ENCODE data around the gene PSMG1.
"Not testable (repeated sequence)": the region's sequence is repeated elsewhere in the genome, so short reads cannot be mapped to it uniquely, and the experiment has no call there.

Gene PSMG1

DNA sequence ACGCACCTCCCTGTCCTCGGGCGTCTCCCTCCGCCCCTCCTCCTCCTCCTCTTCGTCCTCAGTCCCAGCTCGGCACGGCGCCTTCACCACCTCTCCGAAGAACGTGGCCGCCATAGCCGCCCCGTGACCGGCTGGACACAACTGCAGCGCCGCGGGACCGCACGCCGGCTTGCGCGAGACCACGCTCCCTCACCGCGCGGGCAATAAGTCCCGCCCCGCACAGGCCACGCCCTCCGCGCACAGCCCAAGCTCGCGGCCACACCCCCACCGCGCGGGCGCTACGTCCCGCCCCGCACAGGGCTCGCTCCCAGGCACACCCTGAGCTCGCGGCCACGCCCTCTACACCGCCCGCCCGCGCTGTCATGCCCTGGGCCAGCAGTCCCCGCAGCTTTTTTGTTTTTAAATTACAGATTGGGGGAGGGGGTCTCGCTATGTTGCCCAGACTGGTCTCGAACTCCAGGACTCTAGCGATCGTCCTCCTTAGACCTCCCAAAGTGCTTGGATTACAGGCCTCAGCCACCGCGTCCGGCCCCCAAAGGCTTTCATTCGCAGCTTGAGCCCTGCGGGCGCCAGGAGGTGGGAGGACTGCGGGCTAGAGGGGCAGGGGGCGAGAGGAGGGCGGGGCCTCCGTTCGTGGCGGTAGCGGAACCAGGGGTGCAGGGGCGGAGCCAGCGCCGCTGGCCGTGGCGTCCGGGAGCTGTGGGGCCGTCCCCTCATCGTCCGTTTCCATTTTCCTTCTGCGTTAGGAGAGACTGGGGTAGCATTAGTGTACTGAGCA is at the start of gene PSMG1:
Gene PSMG1, minus strand, starts transcription at position 180 of the 778 bp plus-strand sequence. Its CDS starts 66 bp downstream, at position 114.
- Mint-ChIP-seq H3K4me3 (peak within 1 kb of the TSS; percentile 98), H3K9me3 (no peaks in the 10 kb centered on the region), H3K27me3 (ENCODE audit: low read depth) (no peaks in the 10 kb centered on the region), H3K27ac (peak within 1 kb of the TSS; percentile 97), H3K36me3 (ENCODE audit: low read depth) (peaks cover 20% of the 10 kb centered on the region), H3K4me1 (ENCODE audit: low read depth) (peaks cover 42% of the 10 kb centered on the region)

- H3K36me3 Mint-ChIP-seq (ENCODE audit: low read depth): peaks cover 29% of the 10 kb centered on the region
- no peak overlapping the region for H3K27ac Mint-ChIP-seq
- no peaks in the 10 kb centered on the region for H3K27me3 Mint-ChIP-seq (ENCODE audit: low read depth)
- H3K4me1 Mint-ChIP-seq (ENCODE audit: low read depth): no peaks in the 10 kb centered on the region
- H3K9me3 Mint-ChIP-seq: no peaks in the 10 kb centered on the region
- H3K4me3 Mint-ChIP-seq: no peak overlapping the region
These were observed 49.6 kb upstream of the PSMG1 start for GRCh38 chr21:39232861-39233291.

DNA sequence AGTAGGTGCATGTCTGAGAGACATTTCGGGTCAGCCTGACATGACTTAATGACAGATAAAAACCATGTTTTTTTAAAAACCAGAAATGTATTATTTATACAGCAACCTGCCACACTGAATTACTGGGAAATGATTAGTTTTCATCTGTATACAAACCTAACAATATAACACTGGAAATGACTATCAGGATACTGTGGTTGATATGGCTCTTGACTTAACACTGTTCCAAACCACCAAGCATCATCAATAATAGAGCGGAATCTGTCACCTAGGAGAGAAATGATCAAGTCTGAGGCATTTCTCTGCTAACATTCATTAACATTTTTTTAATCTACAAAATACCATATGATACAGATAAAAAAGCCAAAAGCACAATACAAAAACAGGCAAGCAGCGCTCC is 41.7 kb upstream of the PSMG1 start:
- peaks cover 31% of the 10 kb centered on the region for H3K36me3 Mint-ChIP-seq (ENCODE audit: low read depth)
- no peak overlapping the region for H3K27ac Mint-ChIP-seq

GRCh38 chr21:39221997-39222486 is 38.8 kb upstream of the PSMG1 start:
- Mint-ChIP-seq H3K36me3 (ENCODE audit: low read depth) (peaks cover 33% of the 10 kb centered on the region), H3K4me1 (ENCODE audit: low read depth) (peaks cover 6% of the 10 kb centered on the region), H3K27me3 (ENCODE audit: low read depth) (no peaks in the 10 kb centered on the region), H3K9me3 (no peaks in the 10 kb centered on the region), H3K4me3 (no peak overlapping the region), H3K27ac (no peak overlapping the region)

More for the DNA sequence above, 41.7 kb upstream of the PSMG1 start:
- Mint-ChIP-seq H3K4me1 (ENCODE audit: low read depth) (peaks cover 4% of the 10 kb centered on the region), H3K9me3 (no peaks in the 10 kb centered on the region), H3K4me3 (no peak overlapping the region), H3K27me3 (ENCODE audit: low read depth) (no peaks in the 10 kb centered on the region)

- peaks cover 33% of the 10 kb centered on the region for H3K36me3 Mint-ChIP-seq (ENCODE audit: low read depth)
- peaks cover 6% of the 10 kb centered on the region for H3K4me1 Mint-ChIP-seq (ENCODE audit: low read depth)
- no peak overlapping the region for H3K27ac Mint-ChIP-seq
- H3K9me3 Mint-ChIP-seq: no peaks in the 10 kb centered on the region
- H3K4me3 Mint-ChIP-seq: no peak overlapping the region
- H3K27me3 Mint-ChIP-seq (ENCODE audit: low read depth): no peaks in the 10 kb centered on the region
These were observed 38.2 kb upstream of the PSMG1 start for GRCh38 chr21:39221282-39221996.

DNA sequence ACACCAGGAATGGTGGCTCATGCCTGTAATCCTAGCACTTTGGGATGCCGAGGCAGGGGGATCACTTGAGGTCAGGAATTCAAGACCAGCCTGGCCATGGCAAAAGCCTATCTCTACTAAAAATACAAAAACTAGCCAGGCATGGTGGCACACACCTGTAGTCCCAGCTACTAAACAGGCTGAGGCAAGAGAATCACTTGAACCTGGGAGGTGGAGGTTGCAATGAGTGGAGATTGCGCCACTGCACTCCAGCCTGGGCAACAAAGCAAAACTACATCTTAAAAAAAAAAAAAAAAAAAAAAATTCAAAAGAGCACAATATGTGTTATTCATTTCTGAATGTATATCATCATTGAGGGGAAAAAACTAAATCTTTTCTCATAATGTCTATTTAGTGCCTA is 37.6 kb upstream of the PSMG1 start:
- not testable (repeated sequence) for H3K27ac Mint-ChIP-seq; H3K27me3 Mint-ChIP-seq (ENCODE audit: low read depth); H3K9me3 Mint-ChIP-seq; H3K4me1 Mint-ChIP-seq (ENCODE audit: low read depth); H3K4me3 Mint-ChIP-seq
- peaks cover 31% of the 10 kb centered on the region for H3K36me3 Mint-ChIP-seq (ENCODE audit: low read depth)

DNA sequence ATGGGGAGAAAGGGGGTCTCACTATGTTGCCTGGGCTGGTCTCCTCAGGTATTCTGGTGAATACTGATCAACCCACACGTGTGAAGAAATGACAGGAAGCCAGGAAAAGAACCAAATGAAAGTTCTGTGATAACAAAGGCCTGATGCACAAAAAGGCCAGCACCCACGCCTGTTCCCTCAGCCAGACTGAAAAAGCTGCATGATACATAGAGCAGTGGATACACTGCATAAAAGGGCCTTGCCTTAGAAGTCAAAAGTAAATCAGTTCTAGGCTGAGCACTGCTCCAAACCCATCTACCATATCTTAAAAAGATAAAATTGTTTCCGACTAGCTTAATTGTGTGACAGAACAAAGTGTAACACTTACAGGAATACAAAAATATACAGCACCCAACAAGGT is 36.9 kb upstream of the PSMG1 start:
- no peak overlapping the region for H3K27ac Mint-ChIP-seq
- H3K4me3 Mint-ChIP-seq: no peak overlapping the region
- peaks cover 32% of the 10 kb centered on the region for H3K36me3 Mint-ChIP-seq (ENCODE audit: low read depth)

GRCh38 chr21:39218082-39218409 is 34.8 kb upstream of the PSMG1 start:
- H3K4me3 Mint-ChIP-seq: no peak overlapping the region
- peaks cover 6% of the 10 kb centered on the region for H3K4me1 Mint-ChIP-seq (ENCODE audit: low read depth)
- no peaks in the 10 kb centered on the region for H3K9me3 Mint-ChIP-seq
- no peak overlapping the region for H3K27ac Mint-ChIP-seq
- H3K27me3 Mint-ChIP-seq (ENCODE audit: low read depth): no peaks in the 10 kb centered on the region
- H3K36me3 Mint-ChIP-seq (ENCODE audit: low read depth): peaks cover 28% of the 10 kb centered on the region

More for the DNA sequence above, 36.9 kb upstream of the PSMG1 start:
- Mint-ChIP-seq H3K9me3 (no peaks in the 10 kb centered on the region), H3K27me3 (ENCODE audit: low read depth) (no peaks in the 10 kb centered on the region), H3K4me1 (ENCODE audit: low read depth) (peaks cover 6% of the 10 kb centered on the region)

- H3K4me3 Mint-ChIP-seq: no peak overlapping the region
- no peaks in the 10 kb centered on the region for H3K27me3 Mint-ChIP-seq (ENCODE audit: low read depth)
- no peak overlapping the region for H3K27ac Mint-ChIP-seq
- peaks cover 27% of the 10 kb centered on the region for H3K36me3 Mint-ChIP-seq (ENCODE audit: low read depth)
- H3K4me1 Mint-ChIP-seq (ENCODE audit: low read depth): peaks cover 6% of the 10 kb centered on the region
- H3K9me3 Mint-ChIP-seq: no peaks in the 10 kb centered on the region
These were observed 34.3 kb upstream of the PSMG1 start for GRCh38 chr21:39217356-39218081.

DNA sequence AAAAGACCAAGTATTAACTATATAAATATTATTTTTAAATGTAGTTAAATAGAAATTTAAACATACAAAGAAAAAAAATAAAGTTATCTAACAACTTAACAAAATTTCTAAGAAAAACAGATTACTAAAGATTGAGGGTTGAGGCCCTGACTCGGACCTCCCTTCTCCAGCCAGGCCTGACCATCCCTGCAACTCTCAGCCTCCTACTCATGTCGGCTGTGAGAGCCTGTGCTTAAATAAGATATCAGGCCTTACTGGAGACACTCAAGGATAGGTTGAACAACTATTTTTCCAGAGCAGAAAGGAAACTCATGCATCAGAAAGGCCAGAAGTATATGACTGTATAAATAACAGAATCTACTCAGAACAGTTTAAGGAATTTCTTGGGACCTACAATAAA is 33.0 kb upstream of the PSMG1 start:
- Mint-ChIP-seq H3K9me3 (no peaks in the 10 kb centered on the region), H3K27me3 (ENCODE audit: low read depth) (no peaks in the 10 kb centered on the region), H3K36me3 (ENCODE audit: low read depth) (peaks cover 26% of the 10 kb centered on the region), H3K27ac (no peak overlapping the region), H3K4me3 (no peak overlapping the region), H3K4me1 (ENCODE audit: low read depth) (peaks cover 2% of the 10 kb centered on the region)

DNA sequence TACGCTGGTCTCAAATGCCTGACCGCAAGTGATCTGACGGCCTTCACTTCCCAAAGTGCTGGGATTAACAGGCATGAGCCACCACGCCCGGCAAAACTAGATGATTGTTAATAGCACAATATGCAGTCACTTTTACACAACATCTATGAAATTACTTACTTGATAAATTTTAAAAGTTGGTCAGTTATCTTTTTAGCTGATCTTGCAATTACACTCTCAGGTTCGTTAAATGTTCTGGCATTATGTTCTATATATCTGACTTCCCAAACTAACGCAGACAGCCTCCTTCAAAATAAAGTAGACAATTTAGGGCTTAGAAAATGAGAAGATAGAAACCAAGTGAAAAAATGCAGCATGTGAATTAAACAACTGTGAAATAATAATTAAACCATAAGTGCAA is 31.8 kb upstream of the PSMG1 start:
- Mint-ChIP-seq H3K9me3 (no peaks in the 10 kb centered on the region), H3K27ac (no peak overlapping the region), H3K4me1 (ENCODE audit: low read depth) (peaks cover 4% of the 10 kb centered on the region), H3K4me3 (no peak overlapping the region), H3K36me3 (ENCODE audit: low read depth) (peaks cover 35% of the 10 kb centered on the region), H3K27me3 (ENCODE audit: low read depth) (no peaks in the 10 kb centered on the region)

GRCh38 chr21:39209334-39209688 is 26.1 kb upstream of the PSMG1 start:
- Mint-ChIP-seq H3K27me3 (ENCODE audit: low read depth) (no peaks in the 10 kb centered on the region), H3K4me1 (ENCODE audit: low read depth) (peaks cover 9% of the 10 kb centered on the region), H3K9me3 (no peaks in the 10 kb centered on the region), H3K36me3 (ENCODE audit: low read depth) (peaks cover 39% of the 10 kb centered on the region), H3K4me3 (no peak overlapping the region), H3K27ac (no peak overlapping the region)

DNA sequence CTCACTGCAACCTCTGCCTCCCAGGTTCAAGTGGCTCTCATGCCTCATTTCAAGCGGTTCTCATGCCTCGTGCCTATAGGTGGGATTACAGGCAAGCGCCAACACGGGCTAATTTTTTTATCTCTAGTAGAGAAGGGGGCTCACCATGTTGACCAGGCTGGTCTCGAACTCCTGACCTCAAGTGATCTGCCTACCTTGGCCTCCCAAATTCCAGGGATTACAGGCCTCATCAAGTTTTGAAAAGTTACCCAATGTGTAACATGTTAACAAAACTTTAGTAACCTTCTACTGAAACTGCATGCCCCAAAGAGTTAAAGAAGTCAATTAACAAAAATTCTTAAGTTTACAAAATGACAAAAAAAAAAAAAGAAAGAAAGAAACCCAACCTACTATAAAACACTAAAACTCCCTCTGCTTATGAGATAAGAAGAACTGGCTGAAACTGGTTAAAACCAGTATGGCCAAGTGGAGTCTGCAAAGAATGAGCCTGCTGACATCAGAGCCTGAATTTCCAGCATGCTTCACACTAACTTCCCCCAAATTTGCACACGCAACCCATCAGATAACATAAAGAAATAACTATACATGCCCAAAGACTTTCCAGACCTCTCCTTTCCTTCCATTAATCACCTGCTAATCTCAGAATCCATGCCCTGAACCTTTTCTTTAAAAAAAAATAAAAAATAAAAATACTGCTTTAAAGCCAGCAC is 25.5 kb upstream of the PSMG1 start:
- Mint-ChIP-seq H3K9me3 (no peaks in the 10 kb centered on the region), H3K27ac (no peak overlapping the region), H3K4me3 (no peak overlapping the region), H3K27me3 (ENCODE audit: low read depth) (no peaks in the 10 kb centered on the region), H3K36me3 (ENCODE audit: low read depth) (peaks cover 39% of the 10 kb centered on the region), H3K4me1 (ENCODE audit: low read depth) (peaks cover 9% of the 10 kb centered on the region)

DNA sequence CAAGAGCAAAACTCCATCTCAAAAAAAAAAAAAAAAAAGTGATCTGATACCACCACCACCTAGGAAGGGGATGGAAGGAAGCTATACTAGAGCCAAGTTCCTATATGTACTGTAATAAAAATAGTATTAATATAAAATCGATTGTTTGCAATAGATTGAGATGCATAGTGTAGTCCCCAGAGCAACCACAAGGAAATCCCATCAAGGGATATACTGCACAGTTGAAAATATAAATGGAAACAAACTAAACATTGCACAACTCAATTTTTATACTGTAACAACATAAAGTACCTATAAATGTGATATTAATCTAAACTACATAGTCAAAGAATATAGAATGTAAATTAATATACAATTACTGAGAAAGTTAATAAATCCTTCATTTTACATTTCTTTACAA is 20.9 kb upstream of the PSMG1 start:
- Mint-ChIP-seq H3K27me3 (ENCODE audit: low read depth) (no peaks in the 10 kb centered on the region), H3K4me3 (no peak overlapping the region), H3K9me3 (no peaks in the 10 kb centered on the region), H3K4me1 (ENCODE audit: low read depth) (peaks cover 7% of the 10 kb centered on the region), H3K36me3 (ENCODE audit: low read depth) (peaks cover 28% of the 10 kb centered on the region), H3K27ac (no peak overlapping the region)

Data from T-helper 1 cell treated with Interleukin-12 subunit alpha and Interleukin-12 subunit beta and Interleukin-4 antibody, amounts not matched to agents 30 μg/mL and 1 μg/mL, for 36 hours (primary cell).